ENCODE data around the gene C6orf62. TPM values are rescaled to one million over a fixed set of nuclear protein-coding genes. Genes with fewer than 3 reads are reported as not detected.
"Not testable (repeated sequence)": the region's sequence is repeated elsewhere in the genome, so short reads cannot be mapped to it uniquely, and the experiment has no call there.

C6orf62 gene
- total and polyA plus RNA-seq, 2 donors: 109 to 178 TPM

GRCh38 chr6:24716602-24717148, 2.3 kb downstream of the C6orf62 start:
- DNase-seq (ENCODE audit: low read depth in 6 of 9, low spot score in 9 of 9); H3K27ac ChIP-seq (ENCODE audit: low read depth in 1 of 2, low read length in 1 of 2); H3K27me3 ChIP-seq (ENCODE audit: control insufficient read depth in 2 of 2, insufficient read depth in 1 of 2, low read length in 1 of 2); H3K9me3 ChIP-seq (ENCODE audit: control insufficient read depth in 2 of 2, insufficient read depth in 1 of 2, low read length in 1 of 2): not testable (repeated sequence)
- H3K4me1 ChIP-seq (ENCODE audit: control insufficient read depth in 2 of 2, insufficient read depth in 2 of 2, low read length in 2 of 2): peaks cover 9 to 18% of the 10 kb centered on the region in 2 donors
- peak overlapping the region in 1 of 2 donors; percentile 100 for H3K4me3 ChIP-seq (ENCODE audit: low read length in 2 of 2)
- peaks cover 17 to 65% of the 10 kb centered on the region in 2 donors for H3K36me3 ChIP-seq (ENCODE audit: control insufficient read depth in 2 of 2, insufficient read depth in 2 of 2, low read length in 1 of 2)
- WGBS: 89% methylated on average over 7 of the region's 7 CpGs

GRCh38 chr6:24710519-24711303, 8.2 kb downstream of the C6orf62 start:
- Histone ChIP-seq H3K36me3 (ENCODE audit: control insufficient read depth in 2 of 2, insufficient read depth in 2 of 2, low read length in 1 of 2) (peaks cover 55 to 96% of the 10 kb centered on the region in 2 donors), H3K4me1 (ENCODE audit: control insufficient read depth in 2 of 2, insufficient read depth in 2 of 2, low read length in 2 of 2) (peaks cover 0 to 3% of the 10 kb centered on the region in 2 donors), H3K4me3 (ENCODE audit: low read length in 2 of 2) (no peak overlapping the region), H3K9me3 (ENCODE audit: control insufficient read depth in 2 of 2, insufficient read depth in 1 of 2, low read length in 1 of 2) (no peaks in the 10 kb centered on the region), H3K27ac (ENCODE audit: low read depth in 1 of 2, low read length in 1 of 2) (no peak overlapping the region), H3K27me3 (ENCODE audit: control insufficient read depth in 2 of 2, insufficient read depth in 1 of 2, low read length in 1 of 2) (no peaks in the 10 kb centered on the region)
- no peak for DNase-seq (ENCODE audit: low read depth in 6 of 9, low spot score in 9 of 9)
- 97% methylated on average over 10 of the region's 10 CpGs for WGBS

GRCh38 chr6:24709014-24709711, 9.8 kb downstream of the C6orf62 start:
- DNase-seq (ENCODE audit: low read depth in 6 of 9, low spot score in 9 of 9): no peak
- Histone ChIP-seq H3K9me3 (ENCODE audit: control insufficient read depth in 2 of 2, insufficient read depth in 1 of 2, low read length in 1 of 2) (no peaks in the 10 kb centered on the region), H3K36me3 (ENCODE audit: control insufficient read depth in 2 of 2, insufficient read depth in 2 of 2, low read length in 1 of 2) (peaks cover 45 to 96% of the 10 kb centered on the region in 2 donors), H3K27me3 (ENCODE audit: control insufficient read depth in 2 of 2, insufficient read depth in 1 of 2, low read length in 1 of 2) (no peaks in the 10 kb centered on the region), H3K27ac (ENCODE audit: low read depth in 1 of 2, low read length in 1 of 2) (no peak overlapping the region), H3K4me1 (ENCODE audit: control insufficient read depth in 2 of 2, insufficient read depth in 2 of 2, low read length in 2 of 2) (no peaks in the 10 kb centered on the region), H3K4me3 (ENCODE audit: low read length in 2 of 2) (no peak overlapping the region)
- 99% methylated on average over 4 of the region's 4 CpGs for WGBS

GRCh38 chr6:24708612-24709011, 10.3 kb downstream of the C6orf62 start:
- Histone ChIP-seq H3K27me3 (ENCODE audit: control insufficient read depth in 2 of 2, insufficient read depth in 1 of 2, low read length in 1 of 2) (no peaks in the 10 kb centered on the region), H3K4me1 (ENCODE audit: control insufficient read depth in 2 of 2, insufficient read depth in 2 of 2, low read length in 2 of 2) (no peaks in the 10 kb centered on the region), H3K9me3 (ENCODE audit: control insufficient read depth in 2 of 2, insufficient read depth in 1 of 2, low read length in 1 of 2) (no peaks in the 10 kb centered on the region), H3K27ac (ENCODE audit: low read depth in 1 of 2, low read length in 1 of 2) (no peak overlapping the region), H3K36me3 (ENCODE audit: control insufficient read depth in 2 of 2, insufficient read depth in 2 of 2, low read length in 1 of 2) (peaks cover 49 to 96% of the 10 kb centered on the region in 2 donors), H3K4me3 (ENCODE audit: low read length in 2 of 2) (no peak overlapping the region)
- WGBS: 95% methylated on average over 3 of the region's 3 CpGs
- no peak for DNase-seq (ENCODE audit: low read depth in 6 of 9, low spot score in 9 of 9)

- Histone ChIP-seq H3K36me3 (ENCODE audit: control insufficient read depth in 2 of 2, insufficient read depth in 2 of 2, low read length in 1 of 2) (peaks cover 40 to 90% of the 10 kb centered on the region in 2 donors), H3K27ac (ENCODE audit: low read depth in 1 of 2, low read length in 1 of 2) (no peak overlapping the region)
- no peak for DNase-seq (ENCODE audit: low read depth in 6 of 9, low spot score in 9 of 9)
Observed at GRCh38 chr6:24704468-24704867, 14.5 kb downstream of the C6orf62 start.

DNA sequence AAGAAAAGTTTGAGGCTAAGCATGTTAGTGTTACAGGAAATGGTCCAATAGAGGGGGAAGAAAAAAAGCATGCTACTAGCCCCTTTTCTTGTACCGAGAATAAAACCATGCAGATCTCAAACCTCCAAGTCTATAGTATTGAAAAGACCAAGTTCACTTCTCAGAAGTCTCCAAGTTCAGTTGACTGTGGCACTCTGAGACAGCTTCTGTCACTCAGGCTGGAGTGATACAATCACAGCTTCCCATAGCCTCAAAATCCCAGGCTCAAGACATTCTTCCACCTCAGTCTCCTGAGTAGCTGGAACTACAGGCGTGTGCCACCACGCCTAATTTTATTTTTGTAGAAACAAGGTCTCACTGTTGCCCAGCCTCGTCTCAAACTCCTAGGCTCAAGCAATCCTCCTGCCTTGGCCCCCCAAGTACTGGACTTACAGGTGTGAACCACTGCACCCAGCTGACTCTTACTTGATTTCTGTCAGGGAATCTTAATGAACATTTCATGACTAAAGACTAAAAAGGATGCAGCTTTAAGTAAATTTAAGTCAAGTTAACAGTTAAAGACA, 16.2 kb downstream of the C6orf62 start:
- Histone ChIP-seq H3K27me3 (ENCODE audit: control insufficient read depth in 2 of 2, insufficient read depth in 1 of 2, low read length in 1 of 2) (no peaks in the 10 kb centered on the region), H3K4me1 (ENCODE audit: control insufficient read depth in 2 of 2, insufficient read depth in 2 of 2, low read length in 2 of 2) (no peaks in the 10 kb centered on the region), H3K4me3 (ENCODE audit: low read length in 2 of 2) (no peak overlapping the region), H3K36me3 (ENCODE audit: control insufficient read depth in 2 of 2, insufficient read depth in 2 of 2, low read length in 1 of 2) (peaks cover 31 to 82% of the 10 kb centered on the region in 2 donors), H3K27ac (ENCODE audit: low read depth in 1 of 2, low read length in 1 of 2) (peak overlapping the region in 1 of 2 donors; percentile 5), H3K9me3 (ENCODE audit: control insufficient read depth in 2 of 2, insufficient read depth in 1 of 2, low read length in 1 of 2) (no peaks in the 10 kb centered on the region)
- DNase-seq (ENCODE audit: low read depth in 6 of 9, low spot score in 9 of 9): no peak
- 95% methylated on average over 4 of the region's 4 CpGs for WGBS

More at GRCh38 chr6:24704468-24704867, 14.5 kb downstream of the C6orf62 start:
- H3K9me3 ChIP-seq (ENCODE audit: control insufficient read depth in 2 of 2, insufficient read depth in 1 of 2, low read length in 1 of 2): no peaks in the 10 kb centered on the region
- H3K4me1 ChIP-seq (ENCODE audit: control insufficient read depth in 2 of 2, insufficient read depth in 2 of 2, low read length in 2 of 2): no peaks in the 10 kb centered on the region
- no peak overlapping the region for H3K4me3 ChIP-seq (ENCODE audit: low read length in 2 of 2)
- H3K27me3 ChIP-seq (ENCODE audit: control insufficient read depth in 2 of 2, insufficient read depth in 1 of 2, low read length in 1 of 2): no peaks in the 10 kb centered on the region

- Histone ChIP-seq H3K4me1 (ENCODE audit: control insufficient read depth in 2 of 2, insufficient read depth in 2 of 2, low read length in 2 of 2) (no peaks in the 10 kb centered on the region), H3K36me3 (ENCODE audit: control insufficient read depth in 2 of 2, insufficient read depth in 2 of 2, low read length in 1 of 2) (peaks cover 16 to 55% of the 10 kb centered on the region in 2 donors), H3K27ac (ENCODE audit: low read depth in 1 of 2, low read length in 1 of 2) (peak overlapping the region in 1 of 2 donors; percentile 30), H3K9me3 (ENCODE audit: control insufficient read depth in 2 of 2, insufficient read depth in 1 of 2, low read length in 1 of 2) (no peaks in the 10 kb centered on the region), H3K27me3 (ENCODE audit: control insufficient read depth in 2 of 2, insufficient read depth in 1 of 2, low read length in 1 of 2) (no peaks in the 10 kb centered on the region), H3K4me3 (ENCODE audit: low read length in 2 of 2) (no peak overlapping the region)
- 95% methylated on average over 3 of the region's 3 CpGs for WGBS
- no peak for DNase-seq (ENCODE audit: low read depth in 6 of 9, low spot score in 9 of 9)
Observed at GRCh38 chr6:24699521-24700359, 19.2 kb downstream of the C6orf62 start.

DNA sequence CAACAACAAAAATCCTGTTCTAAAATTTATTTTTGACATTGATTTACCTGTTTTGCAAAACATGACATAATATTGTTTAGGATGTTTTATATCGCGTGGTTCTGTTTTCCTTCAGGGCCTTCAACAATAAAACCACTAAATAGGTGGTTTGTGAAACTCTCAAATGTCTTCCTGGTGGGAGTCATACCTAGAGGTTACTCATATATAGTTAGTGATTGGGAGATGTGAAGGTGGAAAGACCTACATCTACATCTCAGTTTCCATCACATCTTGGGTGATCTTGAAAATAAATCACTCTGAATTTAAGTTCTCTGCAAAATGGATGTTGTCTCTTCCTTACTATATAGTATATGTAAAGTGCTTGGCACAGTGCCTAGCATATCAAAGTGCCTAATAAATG, 22.9 kb downstream of the C6orf62 start:
- Histone ChIP-seq H3K4me3 (ENCODE audit: low read length in 2 of 2) (no peak overlapping the region), H3K4me1 (ENCODE audit: control insufficient read depth in 2 of 2, insufficient read depth in 2 of 2, low read length in 2 of 2) (peaks cover 6 to 7% of the 10 kb centered on the region in 2 donors), H3K27ac (ENCODE audit: low read depth in 1 of 2, low read length in 1 of 2) (no peak overlapping the region), H3K9me3 (ENCODE audit: control insufficient read depth in 2 of 2, insufficient read depth in 1 of 2, low read length in 1 of 2) (no peaks in the 10 kb centered on the region), H3K27me3 (ENCODE audit: control insufficient read depth in 2 of 2, insufficient read depth in 1 of 2, low read length in 1 of 2) (no peaks in the 10 kb centered on the region), H3K36me3 (ENCODE audit: control insufficient read depth in 2 of 2, insufficient read depth in 2 of 2, low read length in 1 of 2) (peaks cover 5 to 20% of the 10 kb centered on the region in 2 donors)
- 98% methylated on average over 2 of the region's 2 CpGs for WGBS
- no peak for DNase-seq (ENCODE audit: low read depth in 6 of 9, low spot score in 9 of 9)
